ENCODE measurements around the gene CC2D1A.
A peak's percentile ranks its signal among the peaks of the same experiment; 100 is the strongest.

The CC2D1A gene

DNA sequence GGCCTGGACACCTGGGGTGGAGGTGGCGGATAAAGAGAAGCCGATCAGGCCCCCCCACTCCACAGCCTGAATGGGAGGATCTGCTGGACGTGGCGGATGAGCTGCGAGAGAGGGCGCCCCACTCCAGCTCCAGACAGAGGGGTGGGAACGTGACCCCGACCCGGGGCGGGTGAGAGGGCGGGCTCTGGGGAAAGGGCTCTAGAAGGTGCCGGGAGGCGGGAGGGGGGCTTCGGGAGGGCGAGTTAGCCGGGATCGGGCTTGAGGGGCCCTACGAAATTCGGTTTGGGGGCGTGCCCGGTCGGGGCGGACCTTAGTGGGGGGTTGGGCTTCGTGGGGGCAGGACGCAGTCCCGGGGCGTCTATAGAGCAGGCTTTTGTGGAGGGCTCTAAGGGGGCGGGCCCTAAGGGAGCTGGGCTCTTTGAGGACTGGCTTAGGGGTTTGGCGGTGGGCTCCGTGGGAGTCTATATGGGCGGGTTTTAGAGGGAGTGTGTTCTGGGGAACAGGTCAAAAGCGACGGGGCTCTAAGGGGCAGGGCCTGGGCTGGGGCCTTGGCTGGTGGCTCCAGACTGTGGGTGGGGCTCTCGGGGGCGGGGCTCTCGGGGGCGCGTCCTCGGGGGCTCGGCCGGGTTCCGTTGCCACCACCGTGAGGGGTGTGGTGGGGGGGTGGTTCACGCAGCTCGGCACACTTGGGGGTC is 33.2 kb upstream of the CC2D1A start:
- TF ChIP-seq Cebpa-rat (IDR thresholded peaks at IDR 0.05) = no peak
- Histone ChIP-seq H3K36me3 (no peaks in the 10 kb centered on the region), H3K4me2 (peak overlapping the region; percentile 56 to 73 (median 68)), H3K27me3 (peaks cover 0 to 14% (median 5%) of the 10 kb centered on the region in 11 experiments; a peak in 9 of 22 replicates), H3K9me3 (replicated peaks in 1 of 11) (no peaks in the 10 kb centered on the region), H3K27ac (peak overlapping the region in 3 of 11 experiments; percentile 10 to 49 (median 20); a peak in 3 of 22 replicates), H3K4me1 (peaks cover 0 to 43% (median 24%) of the 10 kb centered on the region in 10 experiments; a peak in 17 of 20 replicates), H3K9ac (peak overlapping the region; percentile 18 to 77 (median 61); a peak in 19 of 22 replicates), H3K4me3 (peak overlapping the region; percentile 44 to 70 (median 56)), H4K20me1 (no peaks in the 10 kb centered on the region; a peak in 2 of 22 replicates)

DNA sequence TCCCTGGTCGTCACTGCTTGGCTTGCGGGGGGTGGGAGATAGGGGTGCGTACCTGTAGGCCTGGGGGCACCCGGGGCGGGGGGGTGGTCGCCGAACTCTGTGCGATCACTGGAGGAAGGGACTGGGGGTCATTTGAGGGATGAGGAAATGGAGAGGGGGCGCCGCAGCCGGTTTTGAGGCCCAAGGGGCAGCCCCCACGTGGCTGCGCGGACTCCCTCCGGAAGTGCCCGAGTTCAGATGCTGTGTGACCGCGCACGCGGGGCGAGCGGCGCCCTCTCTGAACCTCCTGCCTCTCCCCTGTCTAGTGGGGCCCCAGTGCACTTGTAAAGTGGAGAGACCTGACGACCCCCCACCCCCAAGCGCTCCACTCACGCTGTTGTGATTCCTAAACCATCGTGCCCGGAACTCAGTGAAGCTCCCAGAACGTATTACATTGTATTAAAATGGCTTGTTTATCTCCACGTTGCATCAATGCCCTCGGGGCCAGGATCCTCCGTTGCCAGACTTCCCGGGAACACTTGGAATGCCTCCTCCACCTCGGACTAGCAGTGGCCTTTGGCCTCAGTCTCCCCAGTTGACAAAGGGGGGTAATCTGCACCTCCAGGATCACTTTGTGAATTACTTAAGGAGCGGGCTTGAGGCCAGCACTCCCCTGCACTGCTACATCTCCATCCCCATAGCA is 32.0 kb upstream of the CC2D1A start:
- H3K4me1 ChIP-seq = peaks cover 2 to 34% (median 26%) of the 10 kb centered on the region in 10 experiments; a peak in 18 of 20 replicates
- no peak overlapping the region; a peak in 1 of 22 replicates for H3K4me2 ChIP-seq
- H3K9me3 ChIP-seq (replicated peaks in 1 of 11) = no peaks in the 10 kb centered on the region
- no peaks in the 10 kb centered on the region for H3K36me3 ChIP-seq
- peaks cover 0 to 12% (median 0%) of the 10 kb centered on the region in 11 experiments; a peak in 7 of 22 replicates for H3K27me3 ChIP-seq
- no peak for TF ChIP-seq Cebpa-rat (IDR thresholded peaks at IDR 0.05)
- no peak overlapping the region for H3K27ac ChIP-seq
- no peak overlapping the region for H3K9ac ChIP-seq
- no peaks in the 10 kb centered on the region; a peak in 2 of 22 replicates for H4K20me1 ChIP-seq
- H3K4me3 ChIP-seq = no peak overlapping the region

DNA sequence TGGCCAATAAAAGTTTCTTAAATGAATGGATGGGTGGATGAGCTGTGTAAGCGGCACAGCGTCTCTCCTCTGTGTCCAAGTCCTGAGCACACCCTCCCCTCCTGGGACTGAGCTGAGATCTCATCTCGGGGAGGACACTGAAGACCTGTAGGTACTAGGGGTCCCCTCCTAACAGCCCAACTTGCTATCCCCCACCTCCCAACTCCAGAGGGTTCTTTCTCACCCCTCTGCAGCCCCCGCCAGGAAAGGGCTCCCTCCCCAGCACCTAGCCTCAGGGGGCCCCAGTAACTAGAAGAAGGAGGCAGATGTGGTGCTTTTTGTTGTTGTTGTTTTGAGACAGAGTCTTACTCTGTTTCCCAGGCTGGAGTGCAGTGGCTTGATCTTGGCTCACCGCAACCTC is 30.2 kb upstream of the CC2D1A start:
- H3K27ac ChIP-seq = no peak overlapping the region
- H3K4me1 ChIP-seq = peaks cover 12 to 44% (median 31%) of the 10 kb centered on the region in 10 experiments
- H3K9ac ChIP-seq = peak overlapping the region in 3 of 11 experiments; percentile 8 to 31 (median 18); a peak in 1 of 22 replicates
- peaks cover 0 to 12% (median 0%) of the 10 kb centered on the region in 11 experiments; a peak in 7 of 22 replicates for H3K27me3 ChIP-seq
- no peaks in the 10 kb centered on the region for H3K9me3 ChIP-seq (replicated peaks in 1 of 11)
- no peak overlapping the region for H3K4me3 ChIP-seq
- no peaks in the 10 kb centered on the region for H3K36me3 ChIP-seq
- no peak overlapping the region for H3K4me2 ChIP-seq
- TF ChIP-seq Cebpa-rat (IDR thresholded peaks at IDR 0.05) = no peak
- no peaks in the 10 kb centered on the region; a peak in 2 of 22 replicates for H4K20me1 ChIP-seq

DNA sequence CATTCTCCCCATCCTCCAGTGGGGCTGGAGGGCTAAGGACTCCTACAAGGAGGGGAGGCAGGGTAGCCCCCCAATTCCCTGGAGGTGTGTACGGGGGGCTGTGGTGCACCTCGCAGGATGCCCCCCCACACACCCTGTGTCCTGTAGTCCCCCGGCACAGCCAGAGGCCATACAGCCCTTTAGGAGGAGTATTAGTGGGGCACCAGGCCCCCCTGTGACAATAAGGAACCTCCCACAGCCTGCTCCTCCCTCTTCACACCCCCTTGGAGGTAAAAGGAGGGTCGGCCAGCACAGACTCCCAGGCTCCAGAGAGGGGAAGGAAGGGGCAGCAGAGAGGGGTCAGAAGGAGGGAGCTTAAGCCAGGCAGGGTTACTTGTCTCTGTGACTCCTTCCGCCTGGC is 29.2 kb upstream of the CC2D1A start, which contains the start of gene NANOS3:
Gene NANOS3, plus strand, starts transcription at position 301 of the 400 bp plus-strand sequence. CDS start 115 bp downstream, outside the sequence.
- Histone ChIP-seq H3K27ac (no peak within 1 kb of the TSS), H4K20me1 (no peaks in the 10 kb centered on the region; a peak in 2 of 22 replicates), H3K36me3 (no peaks in the 10 kb centered on the region), H3K9me3 (replicated peaks in 1 of 11) (no peaks in the 10 kb centered on the region), H3K4me3 (no peak within 1 kb of the TSS), H3K9ac (peak within 1 kb of the TSS in 3 of 11 experiments; percentile 18 to 31 (median 29); a peak in 1 of 22 replicates), H3K27me3 (peaks cover 0 to 11% (median 0%) of the 10 kb centered on the region in 11 experiments; a peak in 6 of 22 replicates), H3K4me2 (no peak within 1 kb of the TSS), H3K4me1 (peaks cover 22 to 46% (median 33%) of the 10 kb centered on the region in 10 experiments)
- TF ChIP-seq Cebpa-rat (IDR thresholded peaks at IDR 0.05) = no peak

DNA sequence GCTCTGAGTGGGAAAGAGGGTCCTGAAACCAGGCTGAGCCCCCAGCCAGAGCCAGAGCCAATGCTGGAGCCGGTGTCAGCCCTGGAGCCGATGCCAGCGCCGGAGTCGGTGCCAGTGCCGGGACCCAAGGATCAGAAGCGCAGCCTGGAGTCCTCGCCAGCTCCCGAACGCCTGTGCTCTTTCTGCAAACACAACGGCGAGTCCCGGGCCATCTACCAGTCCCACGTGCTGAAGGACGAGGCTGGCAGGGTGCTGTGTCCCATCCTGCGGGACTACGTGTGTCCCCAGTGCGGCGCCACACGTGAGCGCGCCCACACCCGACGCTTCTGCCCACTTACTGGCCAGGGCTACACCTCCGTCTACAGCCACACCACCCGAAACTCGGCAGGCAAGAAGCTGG is 28.7 kb upstream of the CC2D1A start:
- TF ChIP-seq Cebpa-rat (IDR thresholded peaks at IDR 0.05) = no peak
- H4K20me1 ChIP-seq = no peaks in the 10 kb centered on the region; a peak in 2 of 22 replicates
- no peaks in the 10 kb centered on the region for H3K9me3 ChIP-seq (replicated peaks in 1 of 11)
- H3K9ac ChIP-seq = 0 out of 22 replicates have a peak overlapping the region, but pooled peaks of 1 of the 11 experiments have one; percentile 29
- no peak overlapping the region for H3K4me3 ChIP-seq
- peaks cover 25 to 46% (median 33%) of the 10 kb centered on the region in 10 experiments for H3K4me1 ChIP-seq
- no peak overlapping the region for H3K4me2 ChIP-seq
- H3K27me3 ChIP-seq = peaks cover 0 to 6% (median 0%) of the 10 kb centered on the region in 11 experiments; a peak in 6 of 22 replicates
- H3K36me3 ChIP-seq = no peaks in the 10 kb centered on the region
- H3K27ac ChIP-seq = no peak overlapping the region

DNA sequence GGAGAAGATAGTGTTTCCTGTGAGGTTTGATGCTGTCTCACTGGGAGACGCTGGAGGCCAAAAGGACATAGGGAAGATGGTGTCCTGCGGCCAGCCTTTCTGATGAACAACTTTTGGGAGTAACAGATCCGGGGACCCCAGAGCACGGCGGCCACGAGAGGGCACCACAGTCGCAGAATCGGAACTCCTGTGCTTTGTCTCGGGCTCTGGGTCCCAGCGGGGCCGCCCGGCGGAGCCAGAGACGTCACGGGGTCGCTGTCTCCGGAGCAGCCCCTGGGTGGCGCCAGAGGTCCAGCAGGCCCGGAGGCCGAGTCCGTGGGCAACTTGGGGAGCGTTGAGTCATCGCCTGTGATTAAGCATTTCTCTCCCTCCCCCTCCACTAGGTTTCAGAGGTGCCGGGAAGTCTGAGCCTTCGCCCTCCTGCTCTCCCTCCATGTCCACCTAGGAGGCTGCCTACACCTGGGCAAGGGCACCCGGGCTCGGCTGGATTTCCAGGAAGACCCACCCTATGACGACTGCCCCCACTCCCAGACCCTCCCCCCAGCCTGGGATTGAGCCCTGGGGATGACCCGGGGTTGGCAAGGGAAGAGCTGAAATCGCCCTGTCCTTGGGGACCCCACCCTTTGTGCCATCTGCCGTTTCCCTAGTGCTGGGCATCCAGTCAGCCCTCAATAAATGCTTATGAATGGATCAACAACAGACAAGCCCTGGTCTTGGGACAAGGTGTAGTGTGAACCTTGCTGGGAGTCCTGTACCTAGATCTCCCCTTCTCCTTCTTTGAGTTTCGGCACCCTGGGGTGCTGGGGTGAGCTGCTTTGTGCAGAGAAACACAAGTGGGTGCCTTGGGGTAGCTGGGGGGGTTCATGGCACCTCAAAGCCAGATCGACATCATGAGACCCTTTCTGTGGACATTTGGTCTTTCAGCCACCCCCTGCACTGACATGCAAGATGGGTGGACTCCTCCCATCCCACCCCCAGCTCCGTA is 25.6 kb upstream of the CC2D1A start:
- peak overlapping the region in 8 of 10 experiments; percentile 17 to 55 (median 36); a peak in 11 of 20 replicates for H3K4me3 ChIP-seq
- peaks cover 34 to 55% (median 46%) of the 10 kb centered on the region in 10 experiments for H3K4me1 ChIP-seq
- no peak for TF ChIP-seq Cebpa-rat (IDR thresholded peaks at IDR 0.05)
- no peaks in the 10 kb centered on the region for H3K36me3 ChIP-seq
- peak overlapping the region; percentile 56 to 78 (median 70); a peak in 20 of 22 replicates for H3K9ac ChIP-seq
- H3K4me2 ChIP-seq = peak overlapping the region; percentile 81 to 97 (median 89)
- no peaks in the 10 kb centered on the region for H3K27me3 ChIP-seq
- no peaks in the 10 kb centered on the region for H3K9me3 ChIP-seq (replicated peaks in 1 of 11)
- H3K27ac ChIP-seq = peak overlapping the region; percentile 51 to 86 (median 78)
- no peaks in the 10 kb centered on the region; a peak in 2 of 22 replicates for H4K20me1 ChIP-seq

DNA sequence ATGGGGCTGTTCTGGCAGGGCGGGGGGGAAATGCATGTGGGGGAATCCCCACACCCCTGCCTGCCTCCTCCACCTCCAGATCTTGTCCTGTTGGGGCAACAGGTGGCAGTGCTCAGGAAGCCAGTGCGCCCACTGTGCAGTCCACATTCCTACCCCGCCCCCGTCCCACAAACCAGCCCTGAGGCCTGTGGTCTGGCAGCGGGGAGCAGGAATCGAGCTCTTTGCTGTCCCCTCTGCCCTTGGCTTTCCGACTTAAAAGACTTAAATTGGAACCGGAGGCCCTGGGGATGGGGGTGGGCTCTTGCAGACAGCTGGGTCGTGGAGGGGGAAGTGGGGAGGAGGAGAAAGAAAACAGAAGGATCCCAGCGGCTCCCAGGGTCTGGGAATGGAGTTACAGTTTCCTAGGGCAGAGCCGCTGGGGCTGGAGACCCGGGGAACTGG is 24.7 kb upstream of the CC2D1A start:
- H4K20me1 ChIP-seq = no peaks in the 10 kb centered on the region; a peak in 2 of 22 replicates
- peak overlapping the region; percentile 3 to 78 (median 67); a peak in 15 of 22 replicates for H3K9ac ChIP-seq
- H3K4me1 ChIP-seq = peaks cover 34 to 62% (median 46%) of the 10 kb centered on the region in 10 experiments
- H3K27me3 ChIP-seq = no peaks in the 10 kb centered on the region
- peak overlapping the region in 3 of 10 experiments; percentile 27 to 42 (median 31); a peak in 4 of 20 replicates for H3K4me3 ChIP-seq
- H3K36me3 ChIP-seq = no peaks in the 10 kb centered on the region
- no peaks in the 10 kb centered on the region for H3K9me3 ChIP-seq (replicated peaks in 1 of 11)
- H3K27ac ChIP-seq = peak overlapping the region in 10 of 11 experiments; percentile 34 to 86 (median 78); a peak in 18 of 22 replicates
- TF ChIP-seq Cebpa-rat (IDR thresholded peaks at IDR 0.05) = no peak
- H3K4me2 ChIP-seq = peak overlapping the region; percentile 81 to 97 (median 89)

All from BLaER1 treated with 17β-estradiol and CSF1 and Interleukin-3, amounts not matched to agents 10 nM and 100 nM (cell line).